ENCODE data around the gene TOM1L2. TPM values are rescaled to one million over a fixed set of nuclear protein-coding genes. Genes with fewer than 3 reads are reported as not detected.
A peak's percentile ranks its signal among the peaks of the same experiment; 100 is the strongest.

Gene TOM1L2
- total and polyA plus RNA-seq, 2 of the 4 experiments (the other 2 are of a cell fraction): 34.4 to 51.7 TPM

DNA sequence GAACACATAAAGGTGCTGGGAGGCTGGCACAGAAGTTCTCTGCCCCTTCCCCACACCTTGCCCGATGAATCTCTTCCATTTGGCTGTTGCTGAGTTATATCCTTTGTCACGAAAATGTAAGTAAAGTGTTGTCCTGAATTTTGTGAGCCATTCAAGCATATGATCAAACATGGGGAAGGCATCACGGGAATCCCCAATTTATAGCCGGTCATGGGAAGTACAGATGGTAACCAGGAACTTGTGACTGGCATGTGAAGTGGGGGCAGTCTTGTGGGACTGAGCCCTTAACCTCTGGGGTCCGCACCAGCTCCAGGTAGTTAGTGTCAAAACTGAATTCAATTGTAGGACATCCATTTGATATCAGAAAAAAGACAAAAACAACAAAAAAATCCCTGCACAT, 13.2 kb downstream of the TOM1L2 start:
- Histone ChIP-seq H3K9me3 (ENCODE audit: control insufficient read depth, insufficient read depth, low read length) (no peaks in the 10 kb centered on the region), H3K9ac (ENCODE audit: low read depth, low read length) (peak overlapping the region; percentile 82; the same call in 1 of the 2 replicates), H2AFZ (replicated peaks; ENCODE audit: low read length, poor library complexity) (no peak overlapping the region), H2AK9ac (replicated peaks; ENCODE audit: low read depth, low read length, poor library complexity) (peak overlapping the region; percentile 1), H3K79me1 (ENCODE audit: low read depth in 1 of 2, low read length in 2 of 2) (peaks cover 22 to 61% of the 10 kb centered on the region in 2 experiments), H2AK5ac (ENCODE audit: low read depth, low read length) (peak overlapping the region; percentile 81), H2BK120ac (ENCODE audit: low read depth, low read length) (peak overlapping the region; percentile 85), H4K91ac (ENCODE audit: insufficient read depth, low read depth, low read length) (peak overlapping the region; percentile 80), H3K27ac (ENCODE audit: insufficient read depth, low read length) (peak overlapping the region; percentile 66), H3K4me1 (ENCODE audit: control insufficient read depth, insufficient read depth, low read length) (peaks cover 15% of the 10 kb centered on the region), H3K14ac (replicated peaks; ENCODE audit: low read depth, low read length) (peak overlapping the region; percentile 41), H2BK20ac (ENCODE audit: low read depth, low read length) (peak overlapping the region; percentile 74), H3K23ac (ENCODE audit: low read depth, low read length) (peak overlapping the region; percentile 62; the same call in 1 of the 2 replicates), H3K36me3 (ENCODE audit: control insufficient read depth, insufficient read depth, low read length) (no peaks in the 10 kb centered on the region), H4K8ac (ENCODE audit: low read depth in 2 of 2, low read length in 2 of 2) (peak overlapping the region; percentile 62 to 68), H3K4me2 (ENCODE audit: low read depth, low read length) (peak overlapping the region; percentile 98), H3K18ac (ENCODE audit: low read depth, low read length) (peak overlapping the region; percentile 77; the same call in 1 of the 2 replicates), H3K4ac (ENCODE audit: low read depth, low read length) (peak overlapping the region; percentile 81), H4K5ac (ENCODE audit: low read depth, low read length) (peak overlapping the region; percentile 65; the same call in 1 of the 2 replicates), H3K56ac (ENCODE audit: extremely low read depth, insufficient read depth, low read length) (peak overlapping the region; percentile 77), H4K20me1 (ENCODE audit: insufficient read depth, low read length) (peaks cover 7% of the 10 kb centered on the region; the same call in 1 of the 2 replicates), H3K9me1 (ENCODE audit: insufficient read depth, low read length) (peaks cover 16% of the 10 kb centered on the region), H2BK15ac (ENCODE audit: low read depth, low read length) (peak overlapping the region; percentile 75), H3K4me3 (ENCODE audit: insufficient read depth, low read depth, low read length) (no peak overlapping the region; the same call in 1 of the 2 replicates), H3K27me3 (ENCODE audit: control insufficient read depth, insufficient read depth, low read length) (no peaks in the 10 kb centered on the region), H2BK5ac (ENCODE audit: low read depth, low read length, poor library complexity, severe bottlenecking) (peak overlapping the region; percentile 97)
- dilution Hi-C loops (cut with HindIII; ENCODE audit: low sequenced_read_pairs, unreplicated experiment): no loop called here
- 90% methylated on average over 2 of the region's 5 CpGs; no CpG with 5 or more reads in 1 of the 2 experiments for WGBS, 2 experiments (ENCODE audit: extremely low coverage in 2 of 2, insufficient read length in 1 of 2)
- in situ Hi-C loops (cut with MboI; ENCODE audit: low sequenced_read_pairs): no loop called here
- DNase-seq (no peak), ATAC-seq (ENCODE audit: low read depth) (no peak)
- no TSS peak for BruUV-seq (replicated peaks)
- ChIA-PET POLR2A (ENCODE audit: unreplicated experiment) (no interaction called here), CTCF (no interaction called here)
- no peak for TF ChIP-seq RFX5 (IDR thresholded peaks at IDR 0.05; ENCODE audit: low read depth, low read length)
- TF ChIP-seq MAFK (IDR thresholded peaks at IDR 0.05; ENCODE audit: low read depth, low read length): no peak
- TF ChIP-seq MAZ (IDR thresholded peaks at IDR 0.05; ENCODE audit: borderline replicate concordance, low read depth, low read length): no peak
- intact Hi-C loops (cut with micrococcal nuclease): no loop called here

Data from IMR-90 (cell line).